GM12873 (cell line): ENCODE data around the gene KCNT2.

Experiments used
- CTCF ChIP-seq: IDR thresholded peaks from 2 replicates; pipeline ENCODE4 v1.5.1; 2012; ENCODE audit warnings: low read depth, mild to moderate bottlenecking, moderate library complexity, low read length, control low read depth; ENCODE audit not compliant: insufficient read depth; ENCODE audit errors: missing control alignments

The KCNT2 gene

GRCh38 chr1:196449460-196449859 is 158.8 kb downstream of the KCNT2 start:
- TF ChIP-seq CTCF = no peak

GRCh38 chr1:196445775-196446174 is 162.5 kb downstream of the KCNT2 start:
- TF ChIP-seq CTCF = no peak

- no peak for TF ChIP-seq CTCF
Observed at GRCh38 chr1:196444634-196445033, 163.6 kb downstream of the KCNT2 start.

GRCh38 chr1:196442366-196442765 is 165.9 kb downstream of the KCNT2 start:
- TF ChIP-seq CTCF = no peak

- TF ChIP-seq CTCF = no peak
Observed at GRCh38 chr1:196440711-196441110, 167.5 kb downstream of the KCNT2 start.

- no peak for TF ChIP-seq CTCF
Observed at GRCh38 chr1:196438329-196438728, 169.9 kb downstream of the KCNT2 start.

- no peak for TF ChIP-seq CTCF
Observed at GRCh38 chr1:196437671-196438070, 170.6 kb downstream of the KCNT2 start.

GRCh38 chr1:196433000-196433399 is 175.2 kb downstream of the KCNT2 start:
- no peak for TF ChIP-seq CTCF
